22Rv1 (cell line): ENCODE results near the gene C1orf74.

Experiments used
- H3K27ac ChIP-seq: fragments of 450-650 bp; 2 replicates; pipeline ENCODE4 v1.5.1; 2017
- CTCF ChIP-seq: fragments of 450-650 bp; IDR thresholded peaks from 2 replicates; pipeline ENCODE4 v1.5.1; 2017; ENCODE audit warnings: mild to moderate bottlenecking
- ZFX ChIP-seq: fragments of 450-650 bp; IDR thresholded peaks from 2 replicates; pipeline ENCODE4 v1.6.1; 2017; ENCODE audit warnings: antibody characterized with exemption, borderline replicate concordance

The C1orf74 gene

DNA sequence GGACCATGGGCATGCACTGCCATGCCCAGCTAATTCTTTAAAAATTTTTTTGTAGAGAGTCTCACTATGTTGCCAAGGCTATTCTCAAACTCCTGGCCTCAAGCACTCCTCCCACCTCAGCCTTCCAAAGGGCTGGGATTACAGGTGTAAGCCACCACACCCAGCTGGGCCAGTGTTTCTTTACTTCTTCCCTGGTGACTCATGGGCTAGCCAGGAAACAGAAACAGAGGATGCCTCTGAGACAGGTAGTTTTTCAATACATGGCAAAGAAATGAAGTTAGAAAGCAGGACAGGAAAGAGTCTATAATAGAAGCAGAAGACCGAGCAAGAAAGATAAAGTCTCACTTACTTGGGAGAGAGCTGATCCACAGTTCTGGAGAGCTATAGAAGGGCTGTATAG, 7.6 kb upstream of the C1orf74 start:
- H3K27ac ChIP-seq: no peak overlapping the region
- TF ChIP-seq ZFX (no peak), CTCF (no peak)

DNA sequence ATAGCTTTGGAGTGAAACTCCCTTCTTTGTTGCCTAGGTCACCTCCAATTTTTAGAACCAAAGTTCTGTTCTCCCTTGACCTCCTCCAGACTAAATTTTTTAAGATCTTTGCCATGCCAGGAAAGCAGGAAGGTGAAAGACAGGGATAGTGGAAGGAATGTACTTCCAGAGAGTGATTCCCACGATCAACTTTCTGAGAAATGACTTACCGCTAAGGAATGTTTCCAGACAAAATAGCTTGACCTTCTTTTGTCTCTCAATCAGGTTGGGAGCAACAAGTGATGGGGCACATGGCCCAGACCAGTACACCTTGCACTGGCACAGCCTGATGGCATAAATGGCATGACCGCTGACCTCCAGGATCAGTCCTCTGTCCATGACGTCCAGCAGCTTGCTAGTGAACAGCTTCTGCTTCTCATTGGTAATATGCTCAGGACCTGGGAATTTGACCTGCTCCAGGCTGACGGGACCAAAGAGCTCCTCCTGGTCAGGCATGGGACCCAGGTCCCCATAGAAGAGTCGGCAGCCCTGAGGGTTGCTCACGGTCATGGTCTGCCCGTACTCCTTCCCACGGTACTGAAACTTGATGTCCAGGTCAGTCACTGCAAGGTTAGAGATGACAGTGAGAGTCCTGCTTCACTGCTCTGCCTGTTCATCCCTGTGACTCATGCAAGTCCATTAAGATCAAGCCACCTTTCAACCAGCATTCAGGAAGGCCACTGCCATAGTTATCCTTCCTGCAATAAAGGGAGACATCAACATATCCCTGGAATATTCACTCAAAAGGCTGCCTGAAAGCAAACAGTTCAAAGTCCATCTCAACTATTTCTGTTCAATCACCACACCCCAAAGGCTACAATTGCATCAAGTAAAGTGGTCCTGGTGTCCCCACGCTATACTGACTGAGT, 6.2 kb upstream of the C1orf74 start:
- no peak overlapping the region for H3K27ac ChIP-seq
- TF ChIP-seq ZFX: no peak
- no peak for TF ChIP-seq CTCF

GRCh38 chr1:209789245-209789644, 4.9 kb upstream of the C1orf74 start:
- TF ChIP-seq ZFX (no peak), CTCF (no peak)
- H3K27ac ChIP-seq: no peak overlapping the region

DNA sequence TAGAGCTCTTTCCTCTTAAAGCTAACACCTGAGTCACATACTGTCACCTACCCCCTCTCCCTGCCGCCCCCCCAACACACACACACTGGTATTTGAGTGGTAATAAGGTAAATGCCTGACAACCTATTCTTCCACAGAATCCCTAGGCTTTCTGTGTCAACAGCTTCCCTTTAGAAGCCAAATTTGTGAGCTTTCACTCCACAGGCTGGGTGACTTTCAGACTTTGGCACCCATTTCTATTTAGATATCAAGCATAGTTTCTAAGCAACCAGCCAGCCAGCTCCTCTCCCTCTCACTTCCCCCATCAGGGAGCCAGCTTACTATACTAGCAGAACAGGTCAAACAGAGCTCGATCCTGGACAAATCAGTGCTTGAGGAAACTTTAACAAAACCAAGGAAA, 3.2 kb upstream of the C1orf74 start:
- H3K27ac ChIP-seq: peak overlapping the region; percentile 36
- TF ChIP-seq CTCF (no peak), ZFX (no peak)

DNA sequence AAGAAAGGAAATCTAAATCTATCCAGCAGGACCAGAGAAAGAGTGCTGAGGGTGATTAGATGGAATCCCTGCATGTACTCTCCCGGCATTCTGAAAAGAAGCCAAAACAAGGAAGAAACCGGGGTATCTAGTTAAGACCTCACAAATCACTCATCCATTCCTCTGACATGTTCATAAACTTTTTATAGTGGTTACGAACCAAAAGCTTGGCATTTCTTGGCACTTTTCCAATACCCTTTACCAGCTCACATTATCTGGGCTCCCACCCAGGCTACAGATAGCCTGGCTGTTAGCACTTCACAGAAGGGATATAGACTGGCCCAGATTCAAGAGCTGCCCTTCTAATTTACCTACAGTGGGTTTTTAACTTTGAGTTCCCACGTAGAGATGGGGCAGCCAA, 1.8 kb upstream of the C1orf74 start:
- TF ChIP-seq CTCF (no peak), ZFX (no peak)
- no peak overlapping the region for H3K27ac ChIP-seq

GRCh38 chr1:209785592-209785991, 1.2 kb upstream of the C1orf74 start:
- no peak overlapping the region for H3K27ac ChIP-seq

More at GRCh38 chr1:209785592-209785991, 1.2 kb upstream of the C1orf74 start:
- TF ChIP-seq CTCF (no peak), ZFX (no peak)
